ENCODE results near the gene TEAD3.
"Not testable (repeated sequence)": the region's sequence is repeated elsewhere in the genome, so short reads cannot be mapped to it uniquely, and the experiment has no call there.

TEAD3 gene

GRCh38 chr6:35496841-35497570, at the start of gene TEAD3:
Gene TEAD3 (minus strand): TSS chr6:35497079.
- DNase-seq (ENCODE audit: low spot score) = peak; percentile 97

GRCh38 chr6:35544769-35545361, 48.0 kb upstream of the TEAD3 start:
- DNase-seq (ENCODE audit: low spot score) = no peak

- DNase-seq (ENCODE audit: low spot score) = no peak
Measured at GRCh38 chr6:35543459-35544193, 46.7 kb upstream of the TEAD3 start.

- no peak for DNase-seq (ENCODE audit: low spot score)
Measured at GRCh38 chr6:35541836-35542235, 45.0 kb upstream of the TEAD3 start.

GRCh38 chr6:35539223-35539622, 42.3 kb upstream of the TEAD3 start:
- no peak for DNase-seq (ENCODE audit: low spot score)

- not testable (repeated sequence) for DNase-seq (ENCODE audit: low spot score)
Measured at GRCh38 chr6:35535847-35536246, 39.0 kb upstream of the TEAD3 start.

GRCh38 chr6:35534407-35535170, 37.7 kb upstream of the TEAD3 start:
- no peak for DNase-seq (ENCODE audit: low spot score)

- no peak for DNase-seq (ENCODE audit: low spot score)
Measured at GRCh38 chr6:35533981-35534380, 37.1 kb upstream of the TEAD3 start.

GRCh38 chr6:35532126-35532525, 35.2 kb upstream of the TEAD3 start:
- DNase-seq (ENCODE audit: low spot score) = no peak

- no peak for DNase-seq (ENCODE audit: low spot score)
Measured at GRCh38 chr6:35524380-35525020, 27.6 kb upstream of the TEAD3 start.

- DNase-seq (ENCODE audit: low spot score) = peak; percentile 87
Measured at GRCh38 chr6:35522660-35523658, 26.1 kb upstream of the TEAD3 start.

GRCh38 chr6:35522151-35522550, 25.3 kb upstream of the TEAD3 start:
- DNase-seq (ENCODE audit: low spot score) = no peak

- no peak for DNase-seq (ENCODE audit: low spot score)
Measured at GRCh38 chr6:35521235-35521634, 24.4 kb upstream of the TEAD3 start.

GRCh38 chr6:35519313-35520015, 22.6 kb upstream of the TEAD3 start:
- DNase-seq (ENCODE audit: low spot score) = no peak

GRCh38 chr6:35518566-35519312, 21.9 kb upstream of the TEAD3 start:
- no peak for DNase-seq (ENCODE audit: low spot score)

GRCh38 chr6:35517978-35518377, 21.1 kb upstream of the TEAD3 start:
- not testable (repeated sequence) for DNase-seq (ENCODE audit: low spot score)

- no peak for DNase-seq (ENCODE audit: low spot score)
Measured at GRCh38 chr6:35516712-35517111, 19.8 kb upstream of the TEAD3 start.

- not testable (repeated sequence) for DNase-seq (ENCODE audit: low spot score)
Measured at GRCh38 chr6:35515939-35516338, 19.1 kb upstream of the TEAD3 start.

- no peak for DNase-seq (ENCODE audit: low spot score)
Measured at GRCh38 chr6:35514587-35514986, 17.7 kb upstream of the TEAD3 start.

Data from AG08396 (cell line).